ENCODE results near the gene RAB3A. TPM values are rescaled to one million over a fixed set of nuclear protein-coding genes. Genes with fewer than 3 reads are reported as not detected.
A peak's percentile ranks its signal among the peaks of the same experiment; 100 is the strongest.

Gene RAB3A
- total and polyA plus RNA-seq, 9 of the 15 experiments (the other 6 are each of a cell fraction or from before 2014, with no cell fraction given) = 0.17 to 5.1 (median 0.90) TPM; not detected in 1

DNA sequence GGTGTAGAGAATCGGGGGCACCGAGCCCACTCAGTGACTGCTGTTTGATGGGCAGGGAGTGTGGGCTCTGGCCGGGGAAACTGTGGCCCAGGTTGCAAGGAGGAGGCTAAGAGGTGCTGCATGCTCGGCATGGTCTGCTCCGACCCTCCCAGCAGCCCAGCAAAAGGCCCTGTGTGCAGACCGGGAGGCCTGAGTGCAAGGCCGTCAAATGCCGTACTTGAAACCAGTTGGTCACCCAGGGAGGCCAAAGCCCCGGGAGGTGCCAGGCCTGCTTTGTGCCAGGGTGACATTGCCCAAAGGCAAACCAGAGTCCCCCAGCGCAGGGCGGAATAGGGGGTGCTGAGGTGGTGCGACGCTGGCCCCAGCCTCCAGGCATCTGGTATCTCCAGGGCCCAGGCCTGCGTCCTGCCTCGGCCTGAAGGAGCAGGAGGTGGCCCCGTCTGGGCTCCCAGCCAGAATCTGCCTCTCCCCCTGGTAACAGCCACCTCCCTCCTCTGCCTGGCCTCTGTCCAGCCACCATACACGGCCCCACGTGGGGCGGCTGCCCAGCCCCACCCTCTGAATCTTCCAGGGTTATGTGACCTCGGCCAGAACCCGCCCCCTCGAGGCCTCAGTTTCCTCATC is 46.9 kb downstream of the RAB3A start (continued):
- 0 out of 6 replicates have a peak, but pooled peaks of 1 of the 3 experiments have one; percentile 27 for TF ChIP-seq ZBTB11 (CRISPR knock-in tag; IDR thresholded peaks at IDR 0.05)
- TF ChIP-seq RBM25 (IDR thresholded peaks at IDR 0.05; ENCODE audit: low read depth, low read length, severe bottlenecking) = no peak
- TF ChIP-seq CBFA2T2 (conservative IDR thresholded peaks at IDR 0.05) = peak; percentile 81
- no peak for TF ChIP-seq SAFB (IDR thresholded peaks at IDR 0.05; ENCODE audit: borderline replicate concordance, low read depth, low read length)
- TF ChIP-seq PTRF (tag; IDR thresholded peaks at IDR 0.05) = no peak
- peak; percentile 59; the same call in 1 of the 2 replicates for TF ChIP-seq KLF1 (tag; IDR thresholded peaks at IDR 0.05)
- TF ChIP-seq, protein P1, sequence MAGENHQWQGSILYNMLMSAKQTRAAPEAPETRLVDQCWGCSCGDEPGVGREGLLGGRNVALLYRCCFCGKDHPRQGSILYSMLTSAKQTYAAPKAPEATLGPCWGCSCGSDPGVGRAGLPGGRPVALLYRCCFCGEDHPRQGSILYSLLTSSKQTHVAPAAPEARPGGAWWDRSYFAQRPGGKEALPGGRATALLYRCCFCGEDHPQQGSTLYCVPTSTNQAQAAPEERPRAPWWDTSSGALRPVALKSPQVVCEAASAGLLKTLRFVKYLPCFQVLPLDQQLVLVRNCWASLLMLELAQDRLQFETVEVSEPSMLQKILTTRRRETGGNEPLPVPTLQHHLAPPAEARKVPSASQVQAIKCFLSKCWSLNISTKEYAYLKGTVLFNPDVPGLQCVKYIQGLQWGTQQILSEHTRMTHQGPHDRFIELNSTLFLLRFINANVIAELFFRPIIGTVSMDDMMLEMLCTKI (IDR thresholded peaks at IDR 0.05; ENCODE audit: partially characterized antibody) = no peak
- TF ChIP-seq POLR2A (conservative IDR thresholded peaks at IDR 0.05) = 0 out of 2 replicates have a peak, but pooled peaks have one; percentile 34
- TF ChIP-seq GATAD2A (IDR thresholded peaks at IDR 0.05) = no peak
- TF ChIP-seq MXI1 (IDR thresholded peaks at IDR 0.05; ENCODE audit: low read depth, low read length) = peak; percentile 96
- TF ChIP-seq PTBP1 (IDR thresholded peaks at IDR 0.05; ENCODE audit: low read depth, low read length) = no peak
- TF ChIP-seq, protein P2, sequence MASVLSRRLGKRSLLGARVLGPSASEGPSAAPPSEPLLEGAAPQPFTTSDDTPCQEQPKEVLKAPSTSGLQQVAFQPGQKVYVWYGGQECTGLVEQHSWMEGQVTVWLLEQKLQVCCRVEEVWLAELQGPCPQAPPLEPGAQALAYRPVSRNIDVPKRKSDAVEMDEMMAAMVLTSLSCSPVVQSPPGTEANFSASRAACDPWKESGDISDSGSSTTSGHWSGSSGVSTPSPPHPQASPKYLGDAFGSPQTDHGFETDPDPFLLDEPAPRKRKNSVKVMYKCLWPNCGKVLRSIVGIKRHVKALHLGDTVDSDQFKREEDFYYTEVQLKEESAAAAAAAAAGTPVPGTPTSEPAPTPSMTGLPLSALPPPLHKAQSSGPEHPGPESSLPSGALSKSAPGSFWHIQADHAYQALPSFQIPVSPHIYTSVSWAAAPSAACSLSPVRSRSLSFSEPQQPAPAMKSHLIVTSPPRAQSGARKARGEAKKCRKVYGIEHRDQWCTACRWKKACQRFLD (CRISPR knock-in tag; IDR thresholded peaks at IDR 0.05) = 0 out of 2 replicates have a peak, but pooled peaks have one; percentile 30
- peak; percentile 91 for TF ChIP-seq TCF3 (CRISPR knock-in tag; IDR thresholded peaks at IDR 0.05)
- TF ChIP-seq EP300 (IDR thresholded peaks at IDR 0.05; ENCODE audit: low read length) = peak; percentile 75; the same call in 1 of the 2 replicates
- peak; percentile 57; the same call in 1 of the 2 replicates for TF ChIP-seq JUN (IDR thresholded peaks at IDR 0.05; ENCODE audit: borderline replicate concordance, low read depth, low read length)
- no peak for TF ChIP-seq JUN (CRISPR knock-in tag; IDR thresholded peaks at IDR 0.05; ENCODE audit: borderline replicate concordance)
- TF ChIP-seq NCOR1 (IDR thresholded peaks at IDR 0.05) = peak; percentile 80
- TF ChIP-seq RBFOX2 (IDR thresholded peaks at IDR 0.05; ENCODE audit: low read depth, low read length) = peak; percentile 64
- peak; percentile 79; the same call in 1 of the 2 replicates for TF ChIP-seq MTA3 (IDR thresholded peaks at IDR 0.05; ENCODE audit: borderline replicate concordance)
- TF ChIP-seq JUNB (CRISPR knock-in tag; conservative IDR thresholded peaks at IDR 0.05) = no peak
- no peak for TF ChIP-seq DNMT1 (IDR thresholded peaks at IDR 0.05)
